ENCODE data around the gene ARMC3.

The ARMC3 gene

GRCh38 chr10:22962817-22963216 lies 35.0 kb downstream of the ARMC3 start:
- Histone ChIP-seq H3K4me3 (no peak overlapping the region), H3K9ac (ENCODE audit: insufficient read length) (no peak overlapping the region), H3K36me3 (ENCODE audit: insufficient read depth, low read length) (no peaks in the 10 kb centered on the region), H3K9me3 (ENCODE audit: low read depth, low read length) (no peaks in the 10 kb centered on the region), H3K27ac (no peak overlapping the region)
- TF ChIP-seq FOXP2 (optimal IDR thresholded peaks at IDR 0.05; ENCODE audit: control extremely low read depth, extremely low read length, insufficient read depth) (no peak), POLR2AphosphoS5 (IDR thresholded peaks at IDR 0.05; ENCODE audit: borderline replicate concordance, low read depth, low read length) (no peak), EZH2 (IDR thresholded peaks at IDR 0.05) (no peak)
- no peak for DNase-seq (ENCODE audit: low read depth, low spot score)

GRCh38 chr10:22969704-22970103 lies 41.9 kb downstream of the ARMC3 start:
- H3K36me3 ChIP-seq (ENCODE audit: insufficient read depth, low read length), result no peaks in the 10 kb centered on the region
- H3K27ac ChIP-seq, result no peak overlapping the region
- no peak for DNase-seq (ENCODE audit: low read depth, low spot score)
- H3K4me3 ChIP-seq, result no peak overlapping the region
- no peak overlapping the region for H3K9ac ChIP-seq (ENCODE audit: insufficient read length)
- H3K9me3 ChIP-seq (ENCODE audit: low read depth, low read length), result no peaks in the 10 kb centered on the region
- TF ChIP-seq FOXP2 (optimal IDR thresholded peaks at IDR 0.05; ENCODE audit: control extremely low read depth, extremely low read length, insufficient read depth) (no peak), POLR2AphosphoS5 (IDR thresholded peaks at IDR 0.05; ENCODE audit: borderline replicate concordance, low read depth, low read length) (no peak), EZH2 (IDR thresholded peaks at IDR 0.05) (no peak)

GRCh38 chr10:22976534-22976933 lies 48.7 kb downstream of the ARMC3 start:
- Histone ChIP-seq H3K4me3 (no peak overlapping the region), H3K36me3 (ENCODE audit: insufficient read depth, low read length) (no peaks in the 10 kb centered on the region), H3K9me3 (ENCODE audit: low read depth, low read length) (no peaks in the 10 kb centered on the region), H3K9ac (ENCODE audit: insufficient read length) (no peak overlapping the region), H3K27ac (no peak overlapping the region)
- TF ChIP-seq EZH2 (IDR thresholded peaks at IDR 0.05) (no peak), FOXP2 (optimal IDR thresholded peaks at IDR 0.05; ENCODE audit: control extremely low read depth, extremely low read length, insufficient read depth) (no peak), POLR2AphosphoS5 (IDR thresholded peaks at IDR 0.05; ENCODE audit: borderline replicate concordance, low read depth, low read length) (no peak)
- DNase-seq (ENCODE audit: low read depth, low spot score), result no peak

- TF ChIP-seq FOXP2 (optimal IDR thresholded peaks at IDR 0.05; ENCODE audit: control extremely low read depth, extremely low read length, insufficient read depth) (no peak), POLR2AphosphoS5 (IDR thresholded peaks at IDR 0.05; ENCODE audit: borderline replicate concordance, low read depth, low read length) (no peak), EZH2 (IDR thresholded peaks at IDR 0.05) (no peak)
- Histone ChIP-seq H3K9ac (ENCODE audit: insufficient read length) (no peak overlapping the region), H3K27ac (no peak overlapping the region), H3K36me3 (ENCODE audit: insufficient read depth, low read length) (no peaks in the 10 kb centered on the region), H3K9me3 (ENCODE audit: low read depth, low read length) (no peaks in the 10 kb centered on the region), H3K4me3 (no peak overlapping the region)
- DNase-seq (ENCODE audit: low read depth, low spot score), result no peak
Observed at GRCh38 chr10:22977751-22978150, 49.9 kb downstream of the ARMC3 start.

GRCh38 chr10:22978287-22978686 lies 50.4 kb downstream of the ARMC3 start:
- DNase-seq (ENCODE audit: low read depth, low spot score), result no peak
- Histone ChIP-seq H3K9me3 (ENCODE audit: low read depth, low read length) (no peaks in the 10 kb centered on the region), H3K4me3 (no peak overlapping the region), H3K36me3 (ENCODE audit: insufficient read depth, low read length) (no peaks in the 10 kb centered on the region), H3K9ac (ENCODE audit: insufficient read length) (no peak overlapping the region), H3K27ac (no peak overlapping the region)
- TF ChIP-seq EZH2 (IDR thresholded peaks at IDR 0.05) (no peak), POLR2AphosphoS5 (IDR thresholded peaks at IDR 0.05; ENCODE audit: borderline replicate concordance, low read depth, low read length) (no peak), FOXP2 (optimal IDR thresholded peaks at IDR 0.05; ENCODE audit: control extremely low read depth, extremely low read length, insufficient read depth) (no peak)

- H3K9me3 ChIP-seq (ENCODE audit: low read depth, low read length), result no peaks in the 10 kb centered on the region
- H3K27ac ChIP-seq, result no peak overlapping the region
- no peak overlapping the region for H3K9ac ChIP-seq (ENCODE audit: insufficient read length)
- DNase-seq (ENCODE audit: low read depth, low spot score), result no peak
- no peak for TF ChIP-seq EZH2 (IDR thresholded peaks at IDR 0.05)
- TF ChIP-seq FOXP2 (optimal IDR thresholded peaks at IDR 0.05; ENCODE audit: control extremely low read depth, extremely low read length, insufficient read depth), result no peak
- TF ChIP-seq POLR2AphosphoS5 (IDR thresholded peaks at IDR 0.05; ENCODE audit: borderline replicate concordance, low read depth, low read length), result no peak; the same call in 1 of the 2 replicates
- no peaks in the 10 kb centered on the region for H3K36me3 ChIP-seq (ENCODE audit: insufficient read depth, low read length)
- no peak overlapping the region for H3K4me3 ChIP-seq
Observed at GRCh38 chr10:22978918-22979317, 51.1 kb downstream of the ARMC3 start.

- Histone ChIP-seq H3K4me3 (no peak overlapping the region), H3K9ac (ENCODE audit: insufficient read length) (no peak overlapping the region), H3K9me3 (ENCODE audit: low read depth, low read length) (no peaks in the 10 kb centered on the region), H3K36me3 (ENCODE audit: insufficient read depth, low read length) (no peaks in the 10 kb centered on the region), H3K27ac (no peak overlapping the region)
- no peak for DNase-seq (ENCODE audit: low read depth, low spot score)
- TF ChIP-seq FOXP2 (optimal IDR thresholded peaks at IDR 0.05; ENCODE audit: control extremely low read depth, extremely low read length, insufficient read depth), result no peak
- no peak for TF ChIP-seq EZH2 (IDR thresholded peaks at IDR 0.05)
- no peak for TF ChIP-seq POLR2AphosphoS5 (IDR thresholded peaks at IDR 0.05; ENCODE audit: borderline replicate concordance, low read depth, low read length)
Observed at GRCh38 chr10:22980822-22981221, 53.0 kb downstream of the ARMC3 start.

- no peak overlapping the region for H3K9ac ChIP-seq (ENCODE audit: insufficient read length)
- no peak overlapping the region for H3K27ac ChIP-seq
- H3K9me3 ChIP-seq (ENCODE audit: low read depth, low read length), result no peaks in the 10 kb centered on the region
- no peaks in the 10 kb centered on the region for H3K36me3 ChIP-seq (ENCODE audit: insufficient read depth, low read length)
- DNase-seq (ENCODE audit: low read depth, low spot score), result peak; percentile 32
- no peak for TF ChIP-seq POLR2AphosphoS5 (IDR thresholded peaks at IDR 0.05; ENCODE audit: borderline replicate concordance, low read depth, low read length)
- H3K4me3 ChIP-seq, result no peak overlapping the region
Observed at GRCh38 chr10:22984066-22984465, 56.2 kb downstream of the ARMC3 start.

- no peak overlapping the region for H3K9ac ChIP-seq (ENCODE audit: insufficient read length)
- H3K36me3 ChIP-seq (ENCODE audit: insufficient read depth, low read length), result no peaks in the 10 kb centered on the region
- no peaks in the 10 kb centered on the region for H3K9me3 ChIP-seq (ENCODE audit: low read depth, low read length)
- no peak overlapping the region for H3K4me3 ChIP-seq
- no peak for TF ChIP-seq EZH2 (IDR thresholded peaks at IDR 0.05)
- no peak for TF ChIP-seq FOXP2 (optimal IDR thresholded peaks at IDR 0.05; ENCODE audit: control extremely low read depth, extremely low read length, insufficient read depth)
- TF ChIP-seq POLR2AphosphoS5 (IDR thresholded peaks at IDR 0.05; ENCODE audit: borderline replicate concordance, low read depth, low read length), result no peak
- no peak overlapping the region for H3K27ac ChIP-seq
- no peak for DNase-seq (ENCODE audit: low read depth, low spot score)
Observed at GRCh38 chr10:22986771-22987542, 59.1 kb downstream of the ARMC3 start.
